Right renal cortex interstitium (tissue), 3 donors: ENCODE measurements around the gene SLC40A1. TPM values are rescaled to one million over a fixed set of nuclear protein-coding genes. Genes with fewer than 3 reads are reported as not detected.

ENCODE experiments used
- DNase-seq, 3 donors: peaks; one replicate each; pipeline ENCODE4 v3.0.0-alpha.2; 2013; ENCODE audit warnings: low read depth in 3 of 3, low spot score in 2 of 3
- polyA plus RNA-seq, 3 donors: library from polyadenylated mRNA; unstranded; fragments of 120-200 nt; gene quantifications; one replicate each; pipeline ENCODE4 v1.2.1, GENCODE V29; 2013; ENCODE audit not compliant: insufficient read length in 3 of 3

The SLC40A1 gene
- polyA plus RNA-seq, 3 donors, result 128 to 143 (median 137) TPM

DNA sequence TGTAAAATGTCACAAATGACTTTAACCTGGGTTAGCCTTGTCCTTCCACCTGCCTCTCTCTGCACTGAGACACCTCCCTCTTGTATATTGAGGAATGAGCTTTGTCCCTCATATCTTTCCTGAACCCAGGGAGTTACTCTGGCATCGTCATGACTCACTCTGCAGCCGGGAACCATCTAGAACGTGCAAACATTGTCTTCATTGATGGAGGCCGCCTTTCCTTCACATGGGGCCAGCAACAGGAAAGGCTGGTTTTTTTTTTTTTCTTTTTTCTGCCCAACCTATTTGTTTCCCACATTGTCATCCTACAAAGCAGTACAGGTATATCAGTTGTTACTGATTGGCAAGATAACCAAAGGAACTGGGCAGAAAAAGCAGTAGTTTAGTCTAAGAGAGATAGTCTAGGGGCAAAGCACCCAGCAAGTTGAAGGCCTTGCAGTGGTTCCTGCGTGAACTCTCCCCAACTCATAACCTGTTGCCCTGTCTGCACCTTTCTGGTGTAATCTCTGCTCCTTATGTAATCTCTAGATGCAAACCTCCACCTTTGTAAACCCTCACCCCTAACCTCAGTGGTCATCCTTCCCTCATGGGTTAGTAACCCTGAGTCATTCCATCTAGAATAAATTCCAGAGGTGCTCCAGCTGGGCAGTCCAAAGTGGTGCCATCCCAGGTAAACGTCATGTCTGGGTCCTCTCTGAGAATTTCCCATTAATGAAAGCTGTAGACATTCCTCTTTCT lies 38.3 kb downstream of the SLC40A1 start:
- no peak for DNase-seq

DNA sequence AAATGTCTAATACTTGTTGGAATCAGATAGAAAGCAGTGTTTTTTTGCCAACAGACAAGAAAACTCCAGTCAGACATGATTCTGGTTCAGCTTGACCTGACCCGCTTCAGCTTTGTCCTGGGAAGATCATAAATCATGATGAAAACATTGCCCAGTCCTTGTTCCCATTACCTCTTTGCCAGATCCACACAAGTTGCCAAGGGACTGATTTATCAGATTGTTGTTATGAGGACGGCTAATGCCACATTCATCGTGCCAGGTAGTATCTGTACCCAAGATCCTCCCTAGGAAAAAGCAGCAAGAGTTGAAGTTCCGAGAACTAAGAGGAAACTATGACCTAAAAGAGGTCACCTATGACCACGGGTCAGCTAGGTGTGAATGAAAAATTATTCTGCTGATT lies 39.0 kb downstream of the SLC40A1 start:
- DNase-seq, result no peak

DNA sequence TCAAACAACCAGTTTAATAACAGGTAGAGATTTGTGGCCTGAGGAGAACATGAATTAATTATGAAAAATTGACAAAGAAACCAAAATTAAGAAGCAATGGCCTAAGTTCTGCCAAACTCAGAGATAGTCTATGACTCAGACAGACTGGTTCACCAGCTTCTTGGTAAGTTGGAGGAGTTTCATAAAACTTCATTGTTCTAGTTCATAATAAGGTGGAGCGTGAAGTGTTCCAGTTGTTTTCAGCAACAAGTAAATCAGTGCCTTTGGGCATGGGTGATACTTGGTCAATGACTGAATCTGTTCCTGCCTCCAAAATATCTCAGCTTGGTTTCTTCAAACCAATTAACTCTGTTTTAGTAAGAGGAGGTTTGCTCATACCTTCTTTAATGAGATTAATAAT lies 40.0 kb downstream of the SLC40A1 start:
- no peak for DNase-seq

DNA sequence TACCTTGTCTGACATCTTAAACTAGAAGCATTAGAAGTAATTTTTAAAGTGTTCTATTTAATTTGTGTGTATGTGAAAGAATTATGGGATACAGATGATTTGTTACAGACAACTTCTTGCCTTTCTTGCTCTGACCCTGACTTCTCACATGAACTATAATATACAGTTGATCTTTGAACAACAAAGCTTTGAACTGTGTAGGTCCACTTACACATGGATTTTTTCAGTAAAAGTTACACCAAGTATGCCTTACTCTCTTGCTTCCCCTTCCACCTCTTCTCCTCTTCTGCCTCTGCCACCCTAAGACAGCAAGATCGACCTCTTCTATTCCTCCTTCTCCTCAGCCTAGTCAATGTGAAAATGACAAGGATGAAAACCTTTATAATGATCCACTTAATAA lies 42.2 kb downstream of the SLC40A1 start:
- DNase-seq, result no peak

DNA sequence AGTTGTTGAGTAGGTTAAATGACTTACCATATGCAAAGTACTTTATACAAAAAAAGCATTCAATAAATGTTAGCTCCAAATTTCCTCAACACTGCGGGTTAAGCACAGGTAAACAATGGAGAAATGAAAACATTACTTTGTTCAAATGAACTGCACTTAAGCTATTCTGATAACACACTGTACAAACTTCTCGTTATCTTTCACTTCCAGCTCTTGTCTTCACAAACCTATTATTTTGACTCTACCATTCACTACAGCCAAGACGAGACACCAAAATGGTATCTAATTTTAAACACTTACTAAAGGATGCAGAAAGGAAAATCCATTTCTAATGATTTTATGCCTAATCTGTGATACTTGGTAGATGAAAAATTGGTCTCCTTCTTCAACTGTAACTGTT lies 43.8 kb downstream of the SLC40A1 start:
- no peak for DNase-seq

DNA sequence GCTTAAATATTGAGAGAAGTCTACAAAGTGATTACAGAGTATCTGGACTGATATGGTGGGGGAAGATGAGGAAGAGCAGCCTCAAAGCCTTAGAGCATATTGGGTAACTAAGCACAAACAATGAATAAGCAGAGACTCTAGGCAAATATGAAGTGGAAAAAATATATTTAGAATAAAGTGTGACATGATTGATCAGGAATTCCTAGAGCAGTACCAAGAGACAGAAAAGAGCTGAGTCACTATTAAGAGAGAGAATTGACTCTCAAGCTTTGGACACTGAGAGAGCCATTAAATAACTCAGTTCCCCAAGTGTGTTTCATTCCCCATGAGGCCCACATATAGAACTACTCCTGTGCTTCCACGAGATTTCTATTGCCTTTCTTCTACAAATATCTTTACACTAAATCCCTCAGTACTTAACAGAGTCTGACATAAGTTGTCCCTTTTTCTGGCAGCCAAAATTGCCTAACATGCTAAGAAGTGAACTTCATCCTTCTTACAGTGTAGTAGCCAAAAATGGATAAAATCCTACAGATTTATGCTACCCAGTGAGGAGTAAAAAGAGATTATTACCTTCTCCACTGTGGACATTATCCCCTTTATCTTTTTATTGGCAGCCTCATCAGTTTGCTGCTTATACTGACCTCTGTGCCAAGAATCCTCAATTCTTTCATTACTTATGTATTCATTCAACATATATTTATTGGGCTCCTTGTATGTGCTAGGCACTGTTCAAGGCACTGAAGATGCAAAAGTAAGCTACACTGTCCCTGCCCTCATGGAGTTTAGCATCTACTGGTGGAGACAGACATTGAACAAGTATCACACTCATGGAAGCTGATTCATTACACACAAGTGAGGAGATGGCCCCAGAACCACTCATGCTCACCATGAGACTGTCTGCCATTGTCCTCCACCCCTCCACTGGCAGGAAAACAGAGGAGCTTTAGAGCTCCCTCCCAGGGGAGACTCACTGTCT lies 45.4 kb downstream of the SLC40A1 start:
- DNase-seq, result no peak

DNA sequence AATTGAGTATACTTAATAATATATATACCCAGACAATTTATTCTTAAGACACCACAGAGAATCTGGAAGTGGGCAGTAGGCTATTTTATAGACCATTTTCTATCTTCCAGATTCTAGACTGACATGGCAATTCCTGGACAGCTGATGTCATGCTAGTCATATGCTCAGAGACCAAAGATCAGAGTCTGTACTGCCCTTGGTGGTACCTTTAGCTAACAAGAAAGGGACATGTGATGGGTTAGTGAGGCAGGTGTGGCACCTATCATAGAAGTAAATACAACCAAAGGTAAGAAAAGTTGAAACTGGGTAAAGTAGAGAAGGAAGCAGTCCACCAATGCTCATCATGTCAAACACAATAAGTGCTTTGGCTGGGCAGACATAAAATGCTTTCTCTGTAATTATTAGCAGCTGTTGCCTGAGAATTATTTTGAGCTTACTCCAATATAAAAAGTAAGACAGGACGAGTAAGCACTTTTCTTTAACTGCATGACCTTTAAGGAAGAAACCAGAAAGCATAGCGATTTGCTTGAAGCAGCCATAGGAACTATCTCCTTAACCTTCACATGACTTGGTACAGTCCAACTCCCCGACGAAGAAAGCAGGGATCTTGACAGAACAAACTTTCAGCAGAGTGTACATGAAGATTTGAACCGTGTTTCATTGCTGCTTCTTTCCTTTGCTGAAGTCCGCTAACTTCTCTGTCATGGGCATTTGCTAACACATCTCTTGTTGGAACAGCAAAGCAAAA lies 47.1 kb downstream of the SLC40A1 start:
- no peak for DNase-seq

DNA sequence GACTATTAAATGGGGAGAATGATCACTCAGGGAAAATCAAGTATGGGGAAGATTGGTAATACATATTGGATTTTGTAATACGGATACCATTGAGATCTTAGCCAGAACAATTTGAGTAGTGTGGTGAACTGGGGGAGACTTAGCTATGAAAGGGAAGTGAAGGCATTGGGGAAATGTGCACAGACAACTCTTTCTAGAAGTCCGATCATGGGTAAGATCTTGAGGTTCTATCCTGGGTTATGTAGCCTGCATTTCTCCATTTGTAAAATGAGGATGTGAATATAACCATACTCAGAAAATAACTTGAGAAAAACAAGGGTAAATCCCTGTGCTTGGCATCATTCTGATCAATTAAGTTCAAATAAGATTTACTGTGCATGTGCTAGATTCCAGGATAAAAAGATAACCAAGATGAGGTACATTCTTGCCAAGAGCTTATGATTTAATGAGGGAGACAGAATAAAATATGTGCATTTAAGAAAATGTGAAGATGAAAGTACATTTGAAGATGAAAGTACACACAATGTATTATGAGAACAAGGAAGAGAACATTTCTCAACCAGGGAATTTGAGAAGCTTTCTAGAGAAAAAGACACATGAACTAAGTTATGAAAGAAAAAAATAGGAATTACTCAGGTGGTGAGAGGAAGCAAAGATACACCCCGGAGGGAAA lies 49.5 kb downstream of the SLC40A1 start:
- DNase-seq, result no peak

DNA sequence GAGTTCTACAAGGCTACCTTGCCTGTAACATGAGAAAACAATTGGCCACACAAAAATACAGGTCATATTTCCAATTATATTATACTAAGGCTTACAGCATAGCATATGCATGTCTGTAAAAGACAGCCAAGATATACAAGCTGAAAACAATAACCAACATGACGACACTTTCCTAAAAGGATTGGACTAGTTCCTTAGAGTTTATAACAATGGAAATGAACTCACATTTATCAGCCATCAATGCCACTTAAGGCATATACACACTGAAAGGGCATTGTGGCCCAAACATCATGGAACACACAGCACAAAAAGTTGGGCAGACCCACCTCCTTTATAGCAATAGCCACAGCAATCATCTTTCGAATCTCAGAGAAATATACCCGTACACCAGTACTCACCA lies 52.0 kb downstream of the SLC40A1 start:
- no peak for DNase-seq

DNA sequence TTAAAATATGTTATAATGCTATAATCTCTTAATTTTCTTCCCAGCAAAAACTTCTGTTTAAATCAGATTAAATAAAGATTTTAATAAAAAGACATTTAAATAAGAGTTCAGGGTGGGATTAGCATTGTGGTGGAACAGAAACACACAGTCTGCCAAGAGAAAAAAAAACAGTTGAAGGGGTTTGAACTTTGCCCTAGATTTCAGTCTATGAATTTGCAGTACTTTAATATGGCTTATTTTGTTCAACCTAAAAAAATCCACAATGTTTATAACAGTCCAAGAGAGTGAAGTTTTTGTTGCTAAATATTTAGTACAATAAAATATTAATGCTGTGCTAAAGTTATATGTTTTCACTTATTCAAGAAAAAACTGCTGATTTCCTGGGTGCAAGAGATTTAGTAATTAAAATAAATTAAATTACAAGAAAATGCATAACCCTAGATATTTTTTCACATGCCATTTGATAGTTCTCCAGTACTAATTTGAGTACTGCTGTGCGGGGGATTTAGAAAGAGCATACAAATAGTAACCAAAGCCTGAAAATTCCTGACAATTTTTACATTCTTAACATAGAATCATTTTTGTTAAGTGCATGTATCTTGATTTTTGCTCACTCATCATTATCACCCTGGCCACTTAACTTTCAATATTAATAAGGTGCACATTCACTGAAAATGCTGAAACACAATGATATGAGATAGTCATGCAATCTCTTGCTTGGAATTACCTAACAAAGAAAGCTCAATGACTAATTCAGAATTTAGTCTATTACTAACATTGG lies 52.6 kb downstream of the SLC40A1 start:
- no peak for DNase-seq

DNA sequence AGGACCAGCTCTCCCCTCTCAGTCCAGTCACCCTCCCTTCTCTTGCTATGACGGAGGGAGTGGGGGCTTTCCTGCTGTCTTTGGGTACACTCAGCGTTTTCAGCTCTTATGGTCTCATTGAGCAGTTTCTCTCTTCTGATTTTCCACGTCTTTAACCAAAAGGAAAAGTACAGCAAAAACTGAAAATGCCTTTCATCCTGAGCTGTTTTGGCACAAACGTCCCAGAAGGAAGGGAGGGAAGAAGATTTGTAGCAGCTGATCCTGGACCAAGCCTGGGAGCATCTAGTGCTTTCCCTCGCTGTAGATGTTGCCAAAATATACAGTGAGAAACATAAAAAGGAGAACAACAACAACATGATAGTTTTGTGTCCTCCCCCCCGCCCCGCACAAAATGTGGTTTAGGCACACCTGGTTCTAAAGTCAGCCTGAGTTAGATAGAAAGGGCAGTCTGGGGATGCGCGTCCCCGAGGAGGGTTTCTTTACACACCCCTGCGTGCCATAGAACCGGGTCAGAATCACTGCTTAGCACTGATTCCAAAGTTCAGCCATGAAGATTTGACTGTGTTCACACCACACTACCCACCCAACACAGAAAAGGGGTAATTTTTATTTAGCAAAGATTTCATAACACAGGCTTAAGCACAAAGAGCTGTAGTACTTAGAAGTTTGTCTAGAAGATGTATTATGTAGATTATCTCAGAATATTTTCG lies 53.4 kb downstream of the SLC40A1 start:
- DNase-seq, result no peak

DNA sequence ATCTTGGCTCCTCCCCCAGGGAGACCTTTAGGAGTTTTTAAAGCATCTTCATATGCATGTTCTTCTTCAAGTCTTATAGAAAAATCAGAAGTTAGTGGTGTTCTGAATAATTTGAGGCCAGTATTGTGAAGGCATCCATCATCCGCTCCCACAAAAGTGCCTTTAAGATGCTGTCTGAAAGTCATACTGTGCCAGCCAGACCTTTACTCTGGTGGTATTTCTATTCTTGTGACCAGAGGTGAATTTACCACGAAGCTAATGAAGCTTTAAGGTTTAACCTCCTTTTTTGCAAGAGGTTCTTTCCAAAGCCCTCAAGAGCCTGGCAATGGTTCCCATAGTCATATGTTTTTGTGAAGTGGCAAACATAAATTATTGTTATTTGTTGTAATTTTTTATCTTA lies 54.3 kb downstream of the SLC40A1 start:
- DNase-seq, result no peak

DNA sequence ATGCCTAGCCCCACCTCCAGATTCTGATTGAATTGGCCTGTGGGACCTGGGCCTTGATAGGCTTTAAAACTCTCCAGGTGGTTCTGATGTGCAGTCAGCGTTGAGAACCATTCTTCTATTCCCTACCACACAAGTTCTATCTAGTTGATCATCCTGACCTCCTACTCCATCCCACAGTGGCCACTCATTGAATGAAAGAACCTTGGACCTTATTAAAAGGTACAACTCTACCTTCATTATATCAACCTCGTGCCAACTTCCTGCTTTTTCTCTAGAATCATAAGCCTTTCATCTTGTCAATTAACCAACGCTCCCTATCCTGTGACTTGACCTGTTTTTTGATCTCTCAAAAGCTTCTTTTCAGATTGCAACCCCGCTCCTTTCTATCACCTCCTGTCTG lies 55.8 kb downstream of the SLC40A1 start:
- DNase-seq, result no peak

DNA sequence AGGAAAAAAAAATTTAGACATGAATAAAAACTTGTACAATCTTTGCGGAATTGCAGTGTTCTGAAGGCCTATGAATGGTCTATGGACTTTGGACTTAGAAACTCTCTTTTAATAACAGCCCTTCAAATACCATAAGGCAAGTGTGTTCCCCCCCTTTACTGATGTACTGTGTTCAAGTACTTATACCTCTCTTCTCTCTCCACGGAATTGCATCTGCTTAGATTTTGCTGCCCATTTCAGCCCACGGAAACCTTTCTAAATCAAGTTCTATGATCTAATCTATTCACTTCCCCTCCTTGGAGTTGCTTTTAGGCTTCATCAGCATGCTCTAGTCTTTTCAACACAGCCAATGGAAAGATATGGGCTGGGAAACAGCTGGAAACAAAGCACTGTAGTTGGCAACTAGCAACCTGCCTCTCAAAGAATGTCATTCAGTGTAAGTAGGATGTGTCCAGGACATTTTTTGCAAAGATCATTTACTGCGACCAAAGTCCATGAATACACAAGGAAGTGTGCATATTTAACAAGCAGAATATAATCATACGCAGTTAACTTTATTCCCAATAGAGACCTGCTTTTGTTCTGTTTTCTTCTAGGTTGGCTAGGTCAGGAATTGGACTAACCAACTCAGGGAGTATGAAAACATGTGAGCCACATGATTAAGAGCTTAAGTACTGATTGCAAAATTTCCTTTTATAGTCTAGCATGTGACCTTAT lies 58.0 kb downstream of the SLC40A1 start:
- DNase-seq, result no peak

DNA sequence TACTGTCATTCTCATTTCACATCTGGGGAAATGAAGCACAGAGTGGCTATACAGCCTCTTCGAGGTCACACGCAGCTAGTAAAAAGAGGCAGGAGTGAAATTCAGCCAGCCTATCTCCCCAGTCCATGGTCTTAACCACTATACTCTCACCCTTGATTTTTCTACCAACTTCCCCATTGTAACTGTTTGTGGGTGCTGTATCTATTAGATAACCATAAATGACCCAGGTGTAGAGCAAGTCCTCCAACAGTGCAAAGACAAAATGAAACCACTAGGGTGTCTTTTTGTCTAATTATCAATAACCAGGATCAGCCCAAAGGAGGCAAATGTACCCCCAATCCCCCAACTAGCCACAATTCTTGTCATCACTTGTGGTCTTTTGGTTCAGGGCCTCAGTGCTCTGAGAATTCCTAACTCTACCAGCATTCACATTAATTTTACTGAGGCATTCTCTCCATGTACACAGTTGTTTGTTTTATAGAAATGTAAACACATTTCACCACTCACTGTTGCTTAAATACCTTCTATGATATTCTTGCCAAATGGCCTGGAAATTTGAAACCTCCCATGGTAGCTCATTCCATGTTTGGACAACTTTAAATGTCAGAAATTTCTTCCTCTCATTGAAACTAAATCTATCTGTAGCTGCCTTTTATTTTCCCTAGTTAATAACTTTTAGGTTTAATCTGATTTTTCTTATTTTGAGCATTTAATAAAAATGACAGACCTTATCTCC lies 58.7 kb downstream of the SLC40A1 start:
- DNase-seq, result no peak

DNA sequence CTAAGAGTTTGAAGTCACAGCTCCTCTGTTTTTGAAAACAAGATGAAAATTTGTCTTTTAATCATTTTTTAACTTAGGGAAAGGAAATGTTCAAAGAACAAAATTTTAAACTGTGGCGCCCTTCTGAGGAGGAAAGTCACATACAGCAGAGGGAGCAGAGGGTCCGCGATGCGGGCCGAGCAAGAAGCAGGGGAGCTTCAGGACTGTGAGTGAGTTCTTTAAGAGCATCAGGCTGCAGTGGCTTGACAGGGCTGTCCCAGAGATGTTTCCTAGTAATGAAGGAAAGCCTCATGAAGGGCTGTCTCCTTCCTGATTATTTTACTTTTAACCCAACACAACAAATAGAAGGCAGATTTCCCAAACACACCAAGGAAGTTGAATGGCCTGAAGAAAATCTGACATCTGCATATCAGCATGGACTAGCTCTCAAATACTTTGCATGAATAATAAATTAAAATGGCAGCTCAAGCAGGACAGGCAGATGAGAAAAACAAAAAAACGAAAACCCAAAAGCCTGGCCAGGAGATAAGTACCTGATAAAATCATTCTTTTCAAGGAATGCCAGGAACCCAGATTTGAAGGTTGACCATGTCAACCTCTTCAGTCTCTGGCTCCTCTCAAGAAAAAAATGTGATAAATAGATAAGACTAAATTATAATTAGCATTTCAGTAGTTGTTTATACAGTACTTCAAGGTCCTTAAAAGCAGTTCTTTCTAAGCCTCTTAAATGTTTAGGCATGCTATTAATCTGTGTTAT lies 60.8 kb downstream of the SLC40A1 start:
- no peak for DNase-seq

DNA sequence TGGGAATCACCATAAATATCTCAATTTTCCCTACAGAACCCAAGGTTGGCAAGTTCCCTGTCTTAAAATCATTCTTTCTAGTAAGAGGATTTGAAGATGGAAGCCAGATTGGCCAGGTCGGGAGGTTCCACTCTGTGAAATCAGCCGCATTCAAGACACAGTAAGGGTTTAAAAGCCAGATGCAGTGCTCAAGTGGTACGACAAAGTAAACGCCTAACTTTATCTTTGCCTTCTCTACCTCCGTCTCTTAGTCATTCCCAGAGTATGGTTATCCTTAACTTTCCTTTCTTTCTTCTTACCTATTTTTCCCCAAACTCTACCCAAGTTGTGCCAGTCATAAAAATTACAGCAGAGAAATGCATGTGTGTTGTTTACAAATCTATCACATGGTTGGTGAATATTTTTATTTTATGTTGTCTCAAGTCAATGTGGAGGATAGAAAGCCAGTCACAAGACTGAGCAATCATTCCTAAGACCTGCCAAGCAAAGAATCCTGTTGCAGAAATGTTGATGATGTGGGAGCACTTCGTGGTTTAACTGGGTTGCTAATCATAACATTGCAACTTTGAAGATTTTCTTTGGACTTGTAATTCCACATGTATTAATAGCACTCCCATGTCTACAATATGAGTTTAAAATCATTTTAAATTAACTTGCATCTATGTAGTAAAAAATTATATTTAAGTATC lies 62.6 kb downstream of the SLC40A1 start:
- no peak for DNase-seq
